Mesothelial cell of epicardium (in vitro differentiated cells): Measurements from ENCODE around the gene RGS4. TPM values are rescaled to one million over a fixed set of nuclear protein-coding genes. Genes with fewer than 3 reads are reported as not detected.

Source experiments
- DNase-seq, 2 experiments: peaks; one replicate each; pipeline ENCODE4 v3.0.0; 2021; ENCODE audit warnings: low spot score in 2 of 2; ENCODE audit not compliant: unreplicated experiment in 2 of 2
- H3K27ac Mint-ChIP-seq: 2 replicates; pipeline ENCODE4 v1.8.0; 2021; ENCODE audit warnings: mixed read lengths
- H3K27me3 Mint-ChIP-seq: 2 replicates; pipeline ENCODE4 v1.8.0; 2021; ENCODE audit warnings: low read depth, mixed read lengths
- H3K36me3 Mint-ChIP-seq: 2 replicates; pipeline ENCODE4 v1.8.0; 2021; ENCODE audit warnings: mixed read lengths
- H3K4me1 Mint-ChIP-seq: 2 replicates; pipeline ENCODE4 v1.8.0; 2021; ENCODE audit warnings: mixed read lengths
- H3K4me3 Mint-ChIP-seq: 2 replicates; pipeline ENCODE4 v1.8.0; 2021; ENCODE audit warnings: mild to moderate bottlenecking, moderate library complexity, mixed read lengths
- H3K9me3 Mint-ChIP-seq: 2 replicates; pipeline ENCODE4 v1.8.0; 2021; ENCODE audit warnings: mixed read lengths
- CTCF ChIP-seq: fragments of 200-600 bp; sonication (generic); IDR thresholded peaks from one replicate; pipeline ENCODE4 v1.5.0; 2021; ENCODE audit warnings: antibody characterized with exemption; ENCODE audit not compliant: unreplicated experiment
- total RNA-seq: library from RNA; stranded (reverse); gene quantifications from 3 replicates; pipeline ENCODE4 v1.2.1, GENCODE V29; 2021

The RGS4 gene
- total RNA-seq, 1 donor from 2014 or later = 33.8 TPM

GRCh38 chr1:163076981-163077761 is 8.0 kb downstream of the RGS4 start:
- Mint-ChIP-seq H3K36me3 (peaks cover 38% of the 10 kb centered on the region), H3K9me3 (peaks cover 4% of the 10 kb centered on the region), H3K27me3 (no peaks in the 10 kb centered on the region), H3K4me3 (no peak overlapping the region), H3K27ac (no peak overlapping the region), H3K4me1 (peaks cover 4% of the 10 kb centered on the region)
- TF ChIP-seq CTCF = no peak
- DNase-seq = no peak

- no peak for DNase-seq
- no peak for TF ChIP-seq CTCF
- Mint-ChIP-seq H3K9me3 (no peaks in the 10 kb centered on the region), H3K27ac (no peak overlapping the region), H3K4me3 (no peak overlapping the region), H3K4me1 (peaks cover 4% of the 10 kb centered on the region), H3K36me3 (no peaks in the 10 kb centered on the region), H3K27me3 (no peaks in the 10 kb centered on the region)
Measured at GRCh38 chr1:163082971-163083370, 13.8 kb downstream of the RGS4 start.

GRCh38 chr1:163083690-163084089 is 14.5 kb downstream of the RGS4 start:
- no peak for TF ChIP-seq CTCF
- Mint-ChIP-seq H3K4me1 (peaks cover 4% of the 10 kb centered on the region), H3K36me3 (no peaks in the 10 kb centered on the region), H3K27me3 (no peaks in the 10 kb centered on the region), H3K27ac (no peak overlapping the region), H3K4me3 (no peak overlapping the region), H3K9me3 (no peaks in the 10 kb centered on the region)
- no peak for DNase-seq

GRCh38 chr1:163084330-163084729 is 15.2 kb downstream of the RGS4 start:
- Mint-ChIP-seq H3K27ac (no peak overlapping the region), H3K4me3 (no peak overlapping the region), H3K4me1 (peaks cover 4% of the 10 kb centered on the region), H3K36me3 (no peaks in the 10 kb centered on the region), H3K9me3 (no peaks in the 10 kb centered on the region), H3K27me3 (no peaks in the 10 kb centered on the region)
- no peak for TF ChIP-seq CTCF
- DNase-seq = no peak

- Mint-ChIP-seq H3K27ac (no peak overlapping the region), H3K9me3 (no peaks in the 10 kb centered on the region), H3K4me3 (no peak overlapping the region), H3K4me1 (peaks cover 4% of the 10 kb centered on the region), H3K36me3 (no peaks in the 10 kb centered on the region), H3K27me3 (no peaks in the 10 kb centered on the region)
- TF ChIP-seq CTCF = no peak
- no peak for DNase-seq
Measured at GRCh38 chr1:163085041-163085903, 16.1 kb downstream of the RGS4 start.
